ENCODE measurements around the gene CP. TPM values are rescaled to one million over a fixed set of nuclear protein-coding genes. Genes with fewer than 3 reads are reported as not detected.
A peak's percentile ranks its signal among the peaks of the same experiment; 100 is the strongest.

The CP gene
- total and polyA plus RNA-seq, 9 of the 15 experiments (the other 6 are each of a cell fraction or from before 2014, with no cell fraction given), result 0.30 to 0.75 TPM; not detected in 7

DNA sequence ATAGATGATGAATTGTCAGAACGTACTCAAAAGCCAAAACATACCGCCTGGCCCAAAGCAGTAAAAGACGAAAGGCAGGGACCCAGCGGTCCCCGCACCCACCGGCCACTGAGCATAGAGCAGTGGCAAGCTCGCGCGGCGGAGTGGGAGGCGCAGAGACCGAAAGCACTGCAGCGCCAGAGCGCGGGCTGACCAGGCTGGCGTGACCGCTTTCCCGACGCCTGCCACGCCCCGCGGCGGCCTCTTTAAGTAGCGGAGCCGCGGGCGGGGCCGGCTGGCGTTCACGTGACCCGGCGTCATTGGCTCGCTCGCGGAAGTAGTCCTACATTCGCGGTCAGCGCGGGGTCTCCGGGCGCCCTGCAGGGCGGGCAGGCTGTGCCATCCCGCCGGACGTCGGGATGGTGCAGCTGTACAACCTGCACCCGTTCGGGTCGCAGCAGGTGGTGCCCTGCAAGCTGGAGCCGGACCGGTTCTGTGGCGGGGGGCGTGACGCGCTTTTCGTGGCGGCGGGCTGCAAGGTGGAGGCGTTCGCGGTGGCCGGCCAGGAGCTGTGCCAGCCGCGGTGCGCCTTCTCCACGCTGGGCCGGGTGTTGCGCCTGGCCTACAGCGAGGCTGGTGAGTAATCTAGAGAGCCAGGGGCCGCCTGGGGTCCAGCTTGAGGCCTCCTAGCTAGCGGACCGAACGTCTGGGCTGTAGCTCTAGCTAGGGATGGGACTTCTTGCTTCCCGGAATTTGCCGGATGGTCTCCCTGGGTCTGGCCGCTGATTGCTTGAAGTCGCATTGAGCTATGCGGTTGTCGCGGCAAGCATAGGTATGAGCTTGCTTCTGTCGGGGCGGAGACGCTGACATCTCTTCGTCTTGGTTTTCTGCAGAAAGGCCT is 92.1 kb downstream of the CP start, which contains the start of gene HPS3 (continued):
- TF ChIP-seq, protein P1, sequence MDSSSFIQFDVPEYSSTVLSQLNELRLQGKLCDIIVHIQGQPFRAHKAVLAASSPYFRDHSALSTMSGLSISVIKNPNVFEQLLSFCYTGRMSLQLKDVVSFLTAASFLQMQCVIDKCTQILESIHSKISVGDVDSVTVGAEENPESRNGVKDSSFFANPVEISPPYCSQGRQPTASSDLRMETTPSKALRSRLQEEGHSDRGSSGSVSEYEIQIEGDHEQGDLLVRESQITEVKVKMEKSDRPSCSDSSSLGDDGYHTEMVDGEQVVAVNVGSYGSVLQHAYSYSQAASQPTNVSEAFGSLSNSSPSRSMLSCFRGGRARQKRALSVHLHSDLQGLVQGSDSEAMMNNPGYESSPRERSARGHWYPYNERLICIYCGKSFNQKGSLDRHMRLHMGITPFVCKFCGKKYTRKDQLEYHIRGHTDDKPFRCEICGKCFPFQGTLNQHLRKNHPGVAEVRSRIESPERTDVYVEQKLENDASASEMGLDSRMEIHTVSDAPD (CRISPR knock-in tag; IDR thresholded peaks at IDR 0.05), result no peak
- TF ChIP-seq RFX5 (IDR thresholded peaks at IDR 0.05; ENCODE audit: low read depth, low read length) (no peak), ZFX (CRISPR knock-in tag; IDR thresholded peaks at IDR 0.05) (peak; percentile 79), CHD2 (IDR thresholded peaks at IDR 0.05; ENCODE audit: low read depth, low read length) (no peak), SRSF9 (IDR thresholded peaks at IDR 0.05; ENCODE audit: borderline replicate concordance, low read depth, low read length) (no peak), ZNF551 (CRISPR knock-in tag; IDR thresholded peaks at IDR 0.05) (no peak), KDM2B (CRISPR knock-in tag; IDR thresholded peaks at IDR 0.05) (no peak), CHCHD3 (CRISPR knock-in tag; IDR thresholded peaks at IDR 0.05) (no peak), SMAD3 (CRISPR knock-in tag; conservative IDR thresholded peaks at IDR 0.05) (no peak), MEF2A (IDR thresholded peaks at IDR 0.05; ENCODE audit: control insufficient read depth, low read depth, low read length) (no peak), TEAD4 (IDR thresholded peaks at IDR 0.05; ENCODE audit: low read length) (no peak), TEAD4 (CRISPR knock-in tag; IDR thresholded peaks at IDR 0.05; ENCODE audit: borderline replicate concordance) (no peak), KAT7 (CRISPR knock-in tag; IDR thresholded peaks at IDR 0.05; ENCODE audit: borderline replicate concordance) (no peak)
- TF ChIP-seq, protein P2, sequence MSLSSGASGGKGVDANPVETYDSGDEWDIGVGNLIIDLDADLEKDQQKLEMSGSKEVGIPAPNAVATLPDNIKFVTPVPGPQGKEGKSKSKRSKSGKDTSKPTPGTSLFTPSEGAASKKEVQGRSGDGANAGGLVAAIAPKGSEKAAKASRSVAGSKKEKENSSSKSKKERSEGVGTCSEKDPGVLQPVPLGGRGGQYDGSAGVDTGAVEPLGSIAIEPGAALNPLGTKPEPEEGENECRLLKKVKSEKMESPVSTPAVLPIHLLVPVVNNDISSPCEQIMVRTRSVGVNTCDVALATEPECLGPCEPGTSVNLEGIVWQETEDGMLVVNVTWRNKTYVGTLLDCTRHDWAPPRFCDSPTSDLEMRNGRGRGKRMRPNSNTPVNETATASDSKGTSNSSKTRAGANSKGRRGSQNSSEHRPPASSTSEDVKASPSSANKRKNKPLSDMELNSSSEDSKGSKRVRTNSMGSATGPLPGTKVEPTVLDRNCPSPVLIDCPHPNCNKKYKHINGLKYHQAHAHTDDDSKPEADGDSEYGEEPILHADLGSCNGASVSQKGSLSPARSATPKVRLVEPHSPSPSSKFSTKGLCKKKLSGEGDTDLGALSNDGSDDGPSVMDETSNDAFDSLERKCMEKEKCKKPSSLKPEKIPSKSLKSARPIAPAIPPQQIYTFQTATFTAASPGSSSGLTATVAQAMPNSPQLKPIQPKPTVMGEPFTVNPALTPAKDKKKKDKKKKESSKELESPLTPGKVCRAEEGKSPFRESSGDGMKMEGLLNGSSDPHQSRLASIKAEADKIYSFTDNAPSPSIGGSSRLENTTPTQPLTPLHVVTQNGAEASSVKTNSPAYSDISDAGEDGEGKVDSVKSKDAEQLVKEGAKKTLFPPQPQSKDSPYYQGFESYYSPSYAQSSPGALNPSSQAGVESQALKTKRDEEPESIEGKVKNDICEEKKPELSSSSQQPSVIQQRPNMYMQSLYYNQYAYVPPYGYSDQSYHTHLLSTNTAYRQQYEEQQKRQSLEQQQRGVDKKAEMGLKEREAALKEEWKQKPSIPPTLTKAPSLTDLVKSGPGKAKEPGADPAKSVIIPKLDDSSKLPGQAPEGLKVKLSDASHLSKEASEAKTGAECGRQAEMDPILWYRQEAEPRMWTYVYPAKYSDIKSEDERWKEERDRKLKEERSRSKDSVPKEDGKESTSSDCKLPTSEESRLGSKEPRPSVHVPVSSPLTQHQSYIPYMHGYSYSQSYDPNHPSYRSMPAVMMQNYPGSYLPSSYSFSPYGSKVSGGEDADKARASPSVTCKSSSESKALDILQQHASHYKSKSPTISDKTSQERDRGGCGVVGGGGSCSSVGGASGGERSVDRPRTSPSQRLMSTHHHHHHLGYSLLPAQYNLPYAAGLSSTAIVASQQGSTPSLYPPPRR (CRISPR knock-in tag; IDR thresholded peaks at IDR 0.05; ENCODE audit: borderline replicate concordance), result no peak
- TF ChIP-seq, protein P3, sequence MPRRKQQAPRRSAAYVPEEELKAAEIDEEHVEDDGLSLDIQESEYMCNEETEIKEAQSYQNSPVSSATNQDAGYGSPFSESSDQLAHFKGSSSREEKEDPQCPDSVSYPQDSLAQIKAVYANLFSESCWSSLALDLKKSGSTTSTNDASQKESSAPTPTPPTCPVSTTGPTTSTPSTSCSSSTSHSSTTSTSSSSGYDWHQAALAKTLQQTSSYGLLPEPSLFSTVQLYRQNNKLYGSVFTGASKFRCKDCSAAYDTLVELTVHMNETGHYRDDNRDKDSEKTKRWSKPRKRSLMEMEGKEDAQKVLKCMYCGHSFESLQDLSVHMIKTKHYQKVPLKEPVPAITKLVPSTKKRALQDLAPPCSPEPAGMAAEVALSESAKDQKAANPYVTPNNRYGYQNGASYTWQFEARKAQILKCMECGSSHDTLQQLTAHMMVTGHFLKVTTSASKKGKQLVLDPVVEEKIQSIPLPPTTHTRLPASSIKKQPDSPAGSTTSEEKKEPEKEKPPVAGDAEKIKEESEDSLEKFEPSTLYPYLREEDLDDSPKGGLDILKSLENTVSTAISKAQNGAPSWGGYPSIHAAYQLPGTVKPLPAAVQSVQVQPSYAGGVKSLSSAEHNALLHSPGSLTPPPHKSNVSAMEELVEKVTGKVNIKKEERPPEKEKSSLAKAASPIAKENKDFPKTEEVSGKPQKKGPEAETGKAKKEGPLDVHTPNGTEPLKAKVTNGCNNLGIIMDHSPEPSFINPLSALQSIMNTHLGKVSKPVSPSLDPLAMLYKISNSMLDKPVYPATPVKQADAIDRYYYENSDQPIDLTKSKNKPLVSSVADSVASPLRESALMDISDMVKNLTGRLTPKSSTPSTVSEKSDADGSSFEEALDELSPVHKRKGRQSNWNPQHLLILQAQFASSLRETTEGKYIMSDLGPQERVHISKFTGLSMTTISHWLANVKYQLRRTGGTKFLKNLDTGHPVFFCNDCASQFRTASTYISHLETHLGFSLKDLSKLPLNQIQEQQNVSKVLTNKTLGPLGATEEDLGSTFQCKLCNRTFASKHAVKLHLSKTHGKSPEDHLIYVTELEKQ (CRISPR knock-in tag; IDR thresholded peaks at IDR 0.05), result no peak
- TF ChIP-seq, protein P4, sequence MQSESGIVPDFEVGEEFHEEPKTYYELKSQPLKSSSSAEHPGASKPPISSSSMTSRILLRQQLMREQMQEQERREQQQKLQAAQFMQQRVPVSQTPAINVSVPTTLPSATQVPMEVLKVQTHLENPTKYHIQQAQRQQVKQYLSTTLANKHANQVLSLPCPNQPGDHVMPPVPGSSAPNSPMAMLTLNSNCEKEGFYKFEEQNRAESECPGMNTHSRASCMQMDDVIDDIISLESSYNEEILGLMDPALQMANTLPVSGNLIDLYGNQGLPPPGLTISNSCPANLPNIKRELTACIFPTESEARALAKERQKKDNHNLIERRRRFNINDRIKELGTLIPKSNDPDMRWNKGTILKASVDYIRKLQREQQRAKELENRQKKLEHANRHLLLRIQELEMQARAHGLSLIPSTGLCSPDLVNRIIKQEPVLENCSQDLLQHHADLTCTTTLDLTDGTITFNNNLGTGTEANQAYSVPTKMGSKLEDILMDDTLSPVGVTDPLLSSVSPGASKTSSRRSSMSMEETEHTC (IDR thresholded peaks at IDR 0.05), result no peak
